Activated T-cell treated with anti-CD3 and anti-CD28 coated beads for 4 hours (primary cell): ENCODE data around the gene POLR3K.

Experiments
- DNase-seq: peaks from one replicate; pipeline ENCODE4 v3.0.0-alpha.2; 2020

The POLR3K gene

GRCh38 chr16:78444-79150 is 25.2 kb upstream of the POLR3K start:
- no peak for DNase-seq

- DNase-seq = peak; percentile 75
These were observed 24.5 kb upstream of the POLR3K start, which contains the start of gene MPG for GRCh38 chr16:77807-78443. TSS of gene MPG (plus strand) at chr16:78225. CDS start at chr16:78310, 85 bp downstream.

GRCh38 chr16:77273-77806 is 23.9 kb upstream of the POLR3K start:
- DNase-seq = no peak

GRCh38 chr16:76535-77272 is 23.3 kb upstream of the POLR3K start:
- DNase-seq = no peak

- no peak for DNase-seq
These were observed 22.4 kb upstream of the POLR3K start for GRCh38 chr16:75580-76501.

GRCh38 chr16:74747-75334 is 21.4 kb upstream of the POLR3K start:
- DNase-seq = no peak

GRCh38 chr16:74051-74746 is 20.8 kb upstream of the POLR3K start:
- no peak for DNase-seq

GRCh38 chr16:72561-73548 is 19.4 kb upstream of the POLR3K start, which contains the start of gene RHBDF1:
TSS of gene RHBDF1 (minus strand) at chr16:72631. CDS start at chr16:65015, 7,616 bp downstream.
- no peak for DNase-seq

GRCh38 chr16:71540-72401 is 18.4 kb upstream of the POLR3K start:
- DNase-seq = no peak

- DNase-seq = no peak
These were observed 17.8 kb upstream of the POLR3K start for GRCh38 chr16:71210-71539.

- DNase-seq = no peak
These were observed 15.8 kb upstream of the POLR3K start for GRCh38 chr16:69181-69580.

GRCh38 chr16:67884-68789 is 14.7 kb upstream of the POLR3K start:
- no peak for DNase-seq

GRCh38 chr16:67183-67791 is 13.9 kb upstream of the POLR3K start:
- no peak for DNase-seq

- no peak for DNase-seq
These were observed 13.1 kb upstream of the POLR3K start for GRCh38 chr16:66309-67182.

GRCh38 chr16:65745-66144 is 12.3 kb upstream of the POLR3K start:
- peak; percentile 82 for DNase-seq

GRCh38 chr16:64914-65255 is 11.5 kb upstream of the POLR3K start:
- no peak for DNase-seq
